GM19099 (cell line): ENCODE measurements around the gene ATAD3B.
A peak's percentile ranks its signal among the peaks of the same experiment; 100 is the strongest.

Source experiments
- POLR2A ChIP-seq: IDR thresholded peaks from 3 replicates; pipeline ENCODE4 v1.6.1; 2011; ENCODE audit warnings: low read depth; ENCODE audit not compliant: insufficient read length; ENCODE audit errors: extremely low read depth

Gene ATAD3B

GRCh38 chr1:1471389-1472052 is at the start of gene ATAD3B:
TSS of gene ATAD3B (plus strand) at chr1:1471765. CDS start at chr1:1471885, 120 bp downstream.
- peak; percentile 67 for TF ChIP-seq POLR2A

- TF ChIP-seq POLR2A, result no peak
Measured at GRCh38 chr1:1421907-1422464, 49.6 kb upstream of the ATAD3B start.

- TF ChIP-seq POLR2A, result no peak
Measured at GRCh38 chr1:1422465-1423244, 48.9 kb upstream of the ATAD3B start.

GRCh38 chr1:1423245-1423597 is 48.3 kb upstream of the ATAD3B start:
- TF ChIP-seq POLR2A, result no peak

- no peak for TF ChIP-seq POLR2A
Measured at GRCh38 chr1:1424707-1425106, 46.9 kb upstream of the ATAD3B start.

GRCh38 chr1:1425426-1425752 is 46.2 kb upstream of the ATAD3B start:
- TF ChIP-seq POLR2A, result no peak

GRCh38 chr1:1425753-1426495 is 45.6 kb upstream of the ATAD3B start:
- TF ChIP-seq POLR2A, result no peak

GRCh38 chr1:1426496-1427105 is 45.0 kb upstream of the ATAD3B start:
- TF ChIP-seq POLR2A, result no peak

GRCh38 chr1:1427106-1427819 is 44.3 kb upstream of the ATAD3B start:
- TF ChIP-seq POLR2A, result no peak

- TF ChIP-seq POLR2A, result no peak
Measured at GRCh38 chr1:1427820-1428148, 43.8 kb upstream of the ATAD3B start.

- no peak for TF ChIP-seq POLR2A
Measured at GRCh38 chr1:1428174-1428573, 43.4 kb upstream of the ATAD3B start.

GRCh38 chr1:1429671-1430073 is 41.9 kb upstream of the ATAD3B start:
- TF ChIP-seq POLR2A, result no peak

GRCh38 chr1:1430114-1430982 is 41.2 kb upstream of the ATAD3B start:
- TF ChIP-seq POLR2A, result no peak

GRCh38 chr1:1430992-1431844 is 40.3 kb upstream of the ATAD3B start:
- no peak for TF ChIP-seq POLR2A
